Stomach (tissue), 4 donors: ENCODE measurements around the gene FGF12.

Experiments
- EP300 ChIP-seq: sonication (generic); formaldehyde crosslinking; IDR thresholded peaks from one replicate; pipeline ENCODE4 v1.6.1; 2017; ENCODE audit warnings: antibody characterized with exemption
- POLR2A ChIP-seq, 4 donors: fragments of 450-650 bp; IDR thresholded peaks; one replicate each; pipeline ENCODE4 v1.6.1; 2016; ENCODE audit warnings: antibody characterized with exemption in 4 of 4, control low read depth in 2 of 4, mild to moderate bottlenecking in 1 of 4, moderate library complexity in 1 of 4
- POLR2AphosphoS5 ChIP-seq, 3 donors: sonication (generic); formaldehyde crosslinking; IDR thresholded peaks; one replicate each; pipeline ENCODE4 v1.6.1; 2016; ENCODE audit warnings: antibody characterized with exemption in 3 of 3
- TF ChIP-seq, protein P1 (sequence below), 7 experiments: fragments of 450-650 bp in 4 of 7; fragments of 200-600 bp in 3 of 7; sonication (generic) in 3 of 7; IDR thresholded peaks; one replicate each; pipeline ENCODE4 v1.5.1; 2016 to 2019; ENCODE audit warnings: antibody characterized with exemption in 7 of 7, control low read depth in 2 of 7, mild to moderate bottlenecking in 1 of 7

DNA sequence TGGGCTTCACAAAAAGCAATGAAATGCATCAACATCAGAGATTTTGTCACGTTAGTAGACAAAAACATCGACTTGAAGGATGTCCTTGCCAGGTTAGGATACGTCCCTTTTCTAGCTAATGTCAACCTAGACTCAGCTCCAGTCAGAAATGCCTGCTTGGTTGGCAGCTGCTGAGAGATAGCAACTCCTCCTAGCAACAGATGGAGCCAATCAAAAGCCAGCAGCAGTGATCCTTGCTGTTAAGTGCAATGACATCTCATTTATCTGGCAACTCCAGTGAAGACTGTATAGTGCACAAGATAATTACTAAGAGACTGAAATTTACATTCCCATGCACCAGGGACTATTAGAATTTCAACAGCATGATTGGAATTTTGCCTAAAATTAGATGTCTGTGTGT lies 424.1 kb downstream of the FGF12 start:
- TF ChIP-seq POLR2A (IDR thresholded peaks at IDR 0.05), result no peak
- TF ChIP-seq, protein P1, sequence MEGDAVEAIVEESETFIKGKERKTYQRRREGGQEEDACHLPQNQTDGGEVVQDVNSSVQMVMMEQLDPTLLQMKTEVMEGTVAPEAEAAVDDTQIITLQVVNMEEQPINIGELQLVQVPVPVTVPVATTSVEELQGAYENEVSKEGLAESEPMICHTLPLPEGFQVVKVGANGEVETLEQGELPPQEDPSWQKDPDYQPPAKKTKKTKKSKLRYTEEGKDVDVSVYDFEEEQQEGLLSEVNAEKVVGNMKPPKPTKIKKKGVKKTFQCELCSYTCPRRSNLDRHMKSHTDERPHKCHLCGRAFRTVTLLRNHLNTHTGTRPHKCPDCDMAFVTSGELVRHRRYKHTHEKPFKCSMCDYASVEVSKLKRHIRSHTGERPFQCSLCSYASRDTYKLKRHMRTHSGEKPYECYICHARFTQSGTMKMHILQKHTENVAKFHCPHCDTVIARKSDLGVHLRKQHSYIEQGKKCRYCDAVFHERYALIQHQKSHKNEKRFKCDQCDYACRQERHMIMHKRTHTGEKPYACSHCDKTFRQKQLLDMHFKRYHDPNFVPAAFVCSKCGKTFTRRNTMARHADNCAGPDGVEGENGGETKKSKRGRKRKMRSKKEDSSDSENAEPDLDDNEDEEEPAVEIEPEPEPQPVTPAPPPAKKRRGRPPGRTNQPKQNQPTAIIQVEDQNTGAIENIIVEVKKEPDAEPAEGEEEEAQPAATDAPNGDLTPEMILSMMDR (IDR thresholded peaks at IDR 0.05), result no peak
- TF ChIP-seq POLR2AphosphoS5 (IDR thresholded peaks at IDR 0.05), result no peak
- TF ChIP-seq EP300, result no peak
